GM23338 (cell line): ENCODE data around the gene TASL. TPM values are rescaled to one million over a fixed set of nuclear protein-coding genes. Genes with fewer than 3 reads are reported as not detected.

Experiments used
- ATAC-seq: fragments of 200-7000 bp; cut with Tn5 transposase; 3 replicates; pipeline ENCODE4 v1.9.1; 2020
- DNase-seq: peaks from one replicate; pipeline ENCODE4 v3.0.0-alpha.2; 2015; ENCODE audit warnings: low spot score
- H2AFZ ChIP-seq: fragments of 200-600 bp; sonication (generic); 2 replicates; pipeline ENCODE4 v1.8.0; 2016; ENCODE audit warnings: antibody characterized with exemption, mild to moderate bottlenecking, moderate library complexity
- H3F3A ChIP-seq: fragments of 200-600 bp; sonication (generic); replicated peaks from 2 replicates; pipeline ENCODE4 v1.8.0; 2017; ENCODE audit warnings: antibody characterized with exemption, mixed run types, low read depth
- H3K27ac ChIP-seq: fragments of 200-600 bp; sonication (generic); 2 replicates; pipeline ENCODE4 v1.6.1; 2016; ENCODE audit warnings: low read depth
- H3K27me3 ChIP-seq: fragments of 200-600 bp; sonication (generic); 2 replicates; pipeline ENCODE4 v1.8.0; 2016; ENCODE audit warnings: mild to moderate bottlenecking, mixed run types, moderate library complexity; ENCODE audit not compliant: insufficient read depth
- H3K36me3 ChIP-seq: fragments of 200-600 bp; sonication (generic); 2 replicates; pipeline ENCODE4 v1.8.0; 2016; ENCODE audit warnings: mild to moderate bottlenecking; ENCODE audit not compliant: insufficient read depth
- H3K4me1 ChIP-seq: fragments of 200-600 bp; sonication (generic); 2 replicates; pipeline ENCODE4 v1.8.0; 2016; ENCODE audit warnings: mild to moderate bottlenecking, moderate library complexity; ENCODE audit not compliant: insufficient read depth
- H3K4me2 ChIP-seq: fragments of 200-600 bp; sonication (generic); 2 replicates; pipeline ENCODE4 v1.7.1; 2017; ENCODE audit warnings: mixed run types
- H3K4me3 ChIP-seq: fragments of 200-600 bp; sonication (generic); 2 replicates; pipeline ENCODE4 v1.6.1; 2016; ENCODE audit warnings: mixed run types
- H3K79me2 ChIP-seq: fragments of 200-600 bp; sonication (generic); replicated peaks from 2 replicates; pipeline ENCODE4 v1.8.0; 2017; ENCODE audit warnings: mild to moderate bottlenecking; ENCODE audit not compliant: insufficient read depth
- H3K9me2 ChIP-seq: fragments of 200-600 bp; sonication (generic); 2 replicates; pipeline ENCODE4 v1.8.0; 2017; ENCODE audit not compliant: insufficient read depth
- H4K20me1 ChIP-seq: fragments of 200-600 bp; sonication (generic); replicated peaks from 2 replicates; pipeline ENCODE4 v1.8.0; 2017; ENCODE audit warnings: mild to moderate bottlenecking; ENCODE audit not compliant: insufficient read depth
- H3K27ac Mint-ChIP-seq: 2 replicates; pipeline ENCODE4 v1.8.0; 2020; ENCODE audit warnings: inconsistent platforms, mild to moderate bottlenecking, moderate library complexity, mixed read lengths
- H3K27me3 Mint-ChIP-seq: 3 replicates; pipeline ENCODE4 v1.8.0; 2022; ENCODE audit warnings: low read depth, mild to moderate bottlenecking, moderate library complexity, mixed read lengths, inconsistent platforms; ENCODE audit not compliant: insufficient read depth, poor library complexity
- H3K36me3 Mint-ChIP-seq: 3 replicates; pipeline ENCODE4 v1.8.0; 2021; ENCODE audit warnings: low read depth, mild to moderate bottlenecking, inconsistent platforms, moderate library complexity, mixed read lengths
- H3K4me1 Mint-ChIP-seq: 3 replicates; pipeline ENCODE4 v1.8.0; 2020; ENCODE audit warnings: mild to moderate bottlenecking, inconsistent platforms, mixed read lengths
- H3K4me3 Mint-ChIP-seq: 3 replicates; pipeline ENCODE4 v1.8.0; 2021; ENCODE audit warnings: moderate library complexity, mild to moderate bottlenecking, inconsistent platforms, mixed read lengths
- H3K9me3 Mint-ChIP-seq: 3 replicates; pipeline ENCODE4 v1.8.0; 2020; ENCODE audit warnings: moderate library complexity, mild to moderate bottlenecking, inconsistent platforms, mixed read lengths
- CREB1 ChIP-seq: fragments of 250-450 bp; sonication (Bioruptor Pico); IDR thresholded peaks from 2 replicates; pipeline ENCODE4 v1.5.0; 2020; ENCODE audit warnings: low read depth, mild to moderate bottlenecking, moderate library complexity
- EZH2 ChIP-seq: fragments of 200-600 bp; sonication (generic); IDR thresholded peaks from one replicate; pipeline ENCODE4 v1.8.0; 2017; ENCODE audit warnings: antibody characterized with exemption, mild to moderate bottlenecking, low read depth; ENCODE audit not compliant: unreplicated experiment
- EZH2phosphoT487 ChIP-seq: fragments of 200-600 bp; sonication (generic); IDR thresholded peaks from one replicate; pipeline ENCODE4 v1.8.1; 2018; ENCODE audit warnings: antibody characterized with exemption; ENCODE audit not compliant: unreplicated experiment
- NANOG ChIP-seq: IDR thresholded peaks from 2 replicates; pipeline ENCODE4 v1.6.1; 2016; ENCODE audit warnings: antibody characterized with exemption, borderline replicate concordance
- POLR2AphosphoS5 ChIP-seq: IDR thresholded peaks from 2 replicates; pipeline ENCODE4 v1.6.1; 2016; ENCODE audit warnings: antibody characterized with exemption, low read depth
- STAT1 ChIP-seq: IDR thresholded peaks from one replicate; pipeline ENCODE4 v1.6.1; 2016; ENCODE audit warnings: antibody characterized with exemption; ENCODE audit not compliant: unreplicated experiment
- ZNF114 ChIP-seq: fragments of 250-450 bp; sonication (Bioruptor Pico); IDR thresholded peaks from 2 replicates; pipeline ENCODE4 v1.5.0; 2020; ENCODE audit warnings: mild to moderate bottlenecking, moderate library complexity
- ZNF331 ChIP-seq: fragments of 250-450 bp; sonication (Bioruptor Pico); IDR thresholded peaks from 2 replicates; pipeline ENCODE4 v1.5.0; 2020; ENCODE audit warnings: low read depth, mild to moderate bottlenecking, moderate library complexity
- polyA plus RNA-seq: library from polyadenylated mRNA; unstranded; fragments of >200 nt; fragmentation: Nextera tagmentation; extraction: Ambion mirVana; gene quantifications from 2 replicates; pipeline ENCODE4 v1.2.1, GENCODE V29; 2016
- total RNA-seq: library from RNA; depleted of rRNA; stranded (reverse); fragments of >200 nt; shearing (Covaris generic); gene quantifications from 2 replicates; pipeline ENCODE4 v1.2.3, GENCODE V29; 2014
- TF ChIP-seq, protein P1 (sequence below): IDR thresholded peaks from one replicate; pipeline ENCODE4 v1.6.1; 2018; ENCODE audit warnings: antibody characterized with exemption; ENCODE audit not compliant: unreplicated experiment
- TF ChIP-seq, protein P2 (sequence below): fragments of 250-450 bp; sonication (Bioruptor Pico); IDR thresholded peaks from 2 replicates; pipeline ENCODE4 v1.5.0; 2020; ENCODE audit warnings: mild to moderate bottlenecking, moderate library complexity
- TF ChIP-seq, protein P3 (sequence below): IDR thresholded peaks from 2 replicates; pipeline ENCODE4 v1.6.1; 2016; ENCODE audit warnings: antibody characterized with exemption

Gene TASL
- total and polyA plus RNA-seq, 2 experiments from 2014 or later, result not detected

DNA sequence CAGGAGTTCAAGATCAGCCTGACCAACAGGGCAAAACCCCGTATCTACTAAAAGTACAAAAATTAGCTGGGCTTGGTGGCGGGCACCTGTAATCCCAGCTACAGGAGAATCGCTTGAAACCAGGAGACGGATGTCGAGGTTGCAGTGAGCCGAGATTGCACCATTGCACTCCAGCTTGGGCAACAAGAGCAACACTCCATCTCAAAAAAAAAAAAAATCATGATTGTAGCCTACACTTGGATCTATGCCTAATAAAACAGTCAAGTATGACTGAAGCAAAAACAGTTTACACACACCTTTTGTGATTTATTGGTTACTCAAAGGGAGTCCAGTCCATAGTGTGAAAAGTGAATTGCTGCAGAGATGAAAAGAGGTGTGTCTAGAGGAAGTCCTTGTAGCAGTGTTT lies 34.7 kb upstream of the TASL start (continued):
- TF ChIP-seq, protein P1, sequence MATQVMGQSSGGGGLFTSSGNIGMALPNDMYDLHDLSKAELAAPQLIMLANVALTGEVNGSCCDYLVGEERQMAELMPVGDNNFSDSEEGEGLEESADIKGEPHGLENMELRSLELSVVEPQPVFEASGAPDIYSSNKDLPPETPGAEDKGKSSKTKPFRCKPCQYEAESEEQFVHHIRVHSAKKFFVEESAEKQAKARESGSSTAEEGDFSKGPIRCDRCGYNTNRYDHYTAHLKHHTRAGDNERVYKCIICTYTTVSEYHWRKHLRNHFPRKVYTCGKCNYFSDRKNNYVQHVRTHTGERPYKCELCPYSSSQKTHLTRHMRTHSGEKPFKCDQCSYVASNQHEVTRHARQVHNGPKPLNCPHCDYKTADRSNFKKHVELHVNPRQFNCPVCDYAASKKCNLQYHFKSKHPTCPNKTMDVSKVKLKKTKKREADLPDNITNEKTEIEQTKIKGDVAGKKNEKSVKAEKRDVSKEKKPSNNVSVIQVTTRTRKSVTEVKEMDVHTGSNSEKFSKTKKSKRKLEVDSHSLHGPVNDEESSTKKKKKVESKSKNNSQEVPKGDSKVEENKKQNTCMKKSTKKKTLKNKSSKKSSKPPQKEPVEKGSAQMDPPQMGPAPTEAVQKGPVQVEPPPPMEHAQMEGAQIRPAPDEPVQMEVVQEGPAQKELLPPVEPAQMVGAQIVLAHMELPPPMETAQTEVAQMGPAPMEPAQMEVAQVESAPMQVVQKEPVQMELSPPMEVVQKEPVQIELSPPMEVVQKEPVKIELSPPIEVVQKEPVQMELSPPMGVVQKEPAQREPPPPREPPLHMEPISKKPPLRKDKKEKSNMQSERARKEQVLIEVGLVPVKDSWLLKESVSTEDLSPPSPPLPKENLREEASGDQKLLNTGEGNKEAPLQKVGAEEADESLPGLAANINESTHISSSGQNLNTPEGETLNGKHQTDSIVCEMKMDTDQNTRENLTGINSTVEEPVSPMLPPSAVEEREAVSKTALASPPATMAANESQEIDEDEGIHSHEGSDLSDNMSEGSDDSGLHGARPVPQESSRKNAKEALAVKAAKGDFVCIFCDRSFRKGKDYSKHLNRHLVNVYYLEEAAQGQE, result no peak
- no peak for TF ChIP-seq STAT1
- TF ChIP-seq EZH2, result no peak
- no peak for TF ChIP-seq POLR2AphosphoS5

DNA sequence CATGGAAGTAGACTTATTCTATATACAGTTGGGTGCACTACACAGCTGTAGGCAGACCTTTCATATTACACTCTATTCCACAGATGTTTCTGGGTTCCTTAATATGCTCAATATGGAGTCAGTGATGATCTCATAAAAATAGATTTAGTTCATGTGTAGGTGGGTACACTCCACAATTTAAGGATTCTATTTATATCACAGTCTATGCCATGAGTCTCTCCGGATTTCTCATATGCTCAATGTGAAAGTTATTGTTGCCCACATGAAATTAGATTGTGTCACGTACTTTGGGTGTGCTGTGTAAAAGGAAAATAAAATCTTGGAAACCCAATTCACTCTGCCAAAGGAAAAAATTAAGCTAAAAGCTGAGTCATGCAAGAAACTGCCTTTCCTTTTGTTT lies 32.5 kb upstream of the TASL start:
- no peaks in the 10 kb centered on the region for H3K9me2 ChIP-seq
- H3F3A ChIP-seq, result no peaks in the 10 kb centered on the region
- H3K27ac ChIP-seq, result no peak overlapping the region
- H3K4me1 ChIP-seq, result 0 out of 2 replicates have a peak, but pooled peaks cover 3% of the 10 kb centered on the region
- peaks cover 5% of the 10 kb centered on the region; the same call in 2 of the 3 replicates for H3K4me1 Mint-ChIP-seq
- DNase-seq (no peak), ATAC-seq (no peak)
- no peaks in the 10 kb centered on the region for H3K27me3 ChIP-seq
- H3K4me2 ChIP-seq, result no peak overlapping the region
- no peak for TF ChIP-seq ZNF114 (CRISPR knock-in tag)
- TF ChIP-seq, protein P1, result no peak
- TF ChIP-seq CREB1 (CRISPR knock-in tag), result no peak
- TF ChIP-seq EZH2phosphoT487, result no peak
- TF ChIP-seq STAT1, result no peak
- no peak for TF ChIP-seq EZH2
- TF ChIP-seq, protein P2, sequence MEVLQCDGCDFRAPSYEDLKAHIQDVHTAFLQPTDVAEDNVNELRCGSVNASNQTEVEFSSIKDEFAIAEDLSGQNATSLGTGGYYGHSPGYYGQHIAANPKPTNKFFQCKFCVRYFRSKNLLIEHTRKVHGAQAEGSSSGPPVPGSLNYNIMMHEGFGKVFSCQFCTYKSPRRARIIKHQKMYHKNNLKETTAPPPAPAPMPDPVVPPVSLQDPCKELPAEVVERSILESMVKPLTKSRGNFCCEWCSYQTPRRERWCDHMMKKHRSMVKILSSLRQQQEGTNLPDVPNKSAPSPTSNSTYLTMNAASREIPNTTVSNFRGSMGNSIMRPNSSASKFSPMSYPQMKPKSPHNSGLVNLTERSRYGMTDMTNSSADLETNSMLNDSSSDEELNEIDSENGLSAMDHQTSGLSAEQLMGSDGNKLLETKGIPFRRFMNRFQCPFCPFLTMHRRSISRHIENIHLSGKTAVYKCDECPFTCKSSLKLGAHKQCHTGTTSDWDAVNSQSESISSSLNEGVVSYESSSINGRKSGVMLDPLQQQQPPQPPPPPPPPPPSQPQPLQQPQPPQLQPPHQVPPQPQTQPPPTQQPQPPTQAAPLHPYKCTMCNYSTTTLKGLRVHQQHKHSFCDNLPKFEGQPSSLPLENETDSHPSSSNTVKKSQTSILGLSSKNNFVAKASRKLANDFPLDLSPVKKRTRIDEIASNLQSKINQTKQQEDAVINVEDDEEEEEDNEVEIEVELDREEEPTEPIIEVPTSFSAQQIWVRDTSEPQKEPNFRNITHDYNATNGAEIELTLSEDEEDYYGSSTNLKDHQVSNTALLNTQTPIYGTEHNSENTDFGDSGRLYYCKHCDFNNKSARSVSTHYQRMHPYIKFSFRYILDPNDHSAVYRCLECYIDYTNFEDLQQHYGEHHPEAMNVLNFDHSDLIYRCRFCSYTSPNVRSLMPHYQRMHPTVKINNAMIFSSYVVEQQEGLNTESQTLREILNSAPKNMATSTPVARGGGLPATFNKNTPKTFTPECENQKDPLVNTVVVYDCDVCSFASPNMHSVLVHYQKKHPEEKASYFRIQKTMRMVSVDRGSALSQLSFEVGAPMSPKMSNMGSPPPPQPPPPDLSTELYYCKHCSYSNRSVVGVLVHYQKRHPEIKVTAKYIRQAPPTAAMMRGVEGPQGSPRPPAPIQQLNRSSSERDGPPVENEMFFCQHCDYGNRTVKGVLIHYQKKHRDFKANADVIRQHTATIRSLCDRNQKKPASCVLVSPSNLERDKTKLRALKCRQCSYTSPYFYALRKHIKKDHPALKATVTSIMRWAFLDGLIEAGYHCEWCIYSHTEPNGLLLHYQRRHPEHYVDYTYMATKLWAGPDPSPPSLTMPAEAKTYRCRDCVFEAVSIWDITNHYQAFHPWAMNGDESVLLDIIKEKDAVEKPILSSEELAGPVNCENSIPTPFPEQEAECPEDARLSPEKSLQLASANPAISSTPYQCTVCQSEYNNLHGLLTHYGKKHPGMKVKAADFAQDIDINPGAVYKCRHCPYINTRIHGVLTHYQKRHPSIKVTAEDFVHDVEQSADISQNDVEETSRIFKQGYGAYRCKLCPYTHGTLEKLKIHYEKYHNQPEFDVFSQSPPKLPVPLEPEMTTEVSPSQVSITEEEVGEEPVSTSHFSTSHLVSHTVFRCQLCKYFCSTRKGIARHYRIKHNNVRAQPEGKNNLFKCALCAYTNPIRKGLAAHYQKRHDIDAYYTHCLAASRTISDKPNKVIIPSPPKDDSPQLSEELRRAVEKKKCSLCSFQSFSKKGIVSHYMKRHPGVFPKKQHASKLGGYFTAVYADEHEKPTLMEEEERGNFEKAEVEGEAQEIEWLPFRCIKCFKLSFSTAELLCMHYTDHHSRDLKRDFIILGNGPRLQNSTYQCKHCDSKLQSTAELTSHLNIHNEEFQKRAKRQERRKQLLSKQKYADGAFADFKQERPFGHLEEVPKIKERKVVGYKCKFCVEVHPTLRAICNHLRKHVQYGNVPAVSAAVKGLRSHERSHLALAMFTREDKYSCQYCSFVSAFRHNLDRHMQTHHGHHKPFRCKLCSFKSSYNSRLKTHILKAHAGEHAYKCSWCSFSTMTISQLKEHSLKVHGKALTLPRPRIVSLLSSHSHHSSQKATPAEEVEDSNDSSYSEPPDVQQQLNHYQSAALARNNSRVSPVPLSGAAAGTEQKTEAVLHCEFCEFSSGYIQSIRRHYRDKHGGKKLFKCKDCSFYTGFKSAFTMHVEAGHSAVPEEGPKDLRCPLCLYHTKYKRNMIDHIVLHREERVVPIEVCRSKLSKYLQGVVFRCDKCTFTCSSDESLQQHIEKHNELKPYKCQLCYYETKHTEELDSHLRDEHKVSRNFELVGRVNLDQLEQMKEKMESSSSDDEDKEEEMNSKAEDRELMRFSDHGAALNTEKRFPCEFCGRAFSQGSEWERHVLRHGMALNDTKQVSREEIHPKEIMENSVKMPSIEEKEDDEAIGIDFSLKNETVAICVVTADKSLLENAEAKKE (CRISPR knock-in tag), result no peak
- TF ChIP-seq ZNF331 (CRISPR knock-in tag), result no peak
- no peak for TF ChIP-seq NANOG
- TF ChIP-seq POLR2AphosphoS5, result no peak
- TF ChIP-seq, protein P3, sequence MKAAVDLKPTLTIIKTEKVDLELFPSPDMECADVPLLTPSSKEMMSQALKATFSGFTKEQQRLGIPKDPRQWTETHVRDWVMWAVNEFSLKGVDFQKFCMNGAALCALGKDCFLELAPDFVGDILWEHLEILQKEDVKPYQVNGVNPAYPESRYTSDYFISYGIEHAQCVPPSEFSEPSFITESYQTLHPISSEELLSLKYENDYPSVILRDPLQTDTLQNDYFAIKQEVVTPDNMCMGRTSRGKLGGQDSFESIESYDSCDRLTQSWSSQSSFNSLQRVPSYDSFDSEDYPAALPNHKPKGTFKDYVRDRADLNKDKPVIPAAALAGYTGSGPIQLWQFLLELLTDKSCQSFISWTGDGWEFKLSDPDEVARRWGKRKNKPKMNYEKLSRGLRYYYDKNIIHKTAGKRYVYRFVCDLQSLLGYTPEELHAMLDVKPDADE, result no peak
- H2AFZ ChIP-seq, result no peak overlapping the region
- H4K20me1 ChIP-seq, result no peaks in the 10 kb centered on the region
- peak overlapping the region; percentile 72; the same call in 1 of the 2 replicates for H3K27ac Mint-ChIP-seq
- H3K4me3 ChIP-seq, result no peak overlapping the region
- H3K79me2 ChIP-seq, result no peaks in the 10 kb centered on the region
- peaks cover 2% of the 10 kb centered on the region for H3K27me3 Mint-ChIP-seq
- no peaks in the 10 kb centered on the region for H3K36me3 Mint-ChIP-seq
- no peak overlapping the region for H3K4me3 Mint-ChIP-seq
- no peaks in the 10 kb centered on the region for H3K9me3 Mint-ChIP-seq
- no peaks in the 10 kb centered on the region for H3K36me3 ChIP-seq
